HG02588 (cell line): ENCODE data around the gene SLC22A3.

Source experiments
- ATAC-seq: cut with Tn5 transposase; IDR thresholded peaks from one replicate; pipeline ENCODE4 v1.9.1; 2021; ENCODE audit warnings: mild to moderate bottlenecking, moderate library complexity; ENCODE audit not compliant: unreplicated experiment

SLC22A3 gene

DNA sequence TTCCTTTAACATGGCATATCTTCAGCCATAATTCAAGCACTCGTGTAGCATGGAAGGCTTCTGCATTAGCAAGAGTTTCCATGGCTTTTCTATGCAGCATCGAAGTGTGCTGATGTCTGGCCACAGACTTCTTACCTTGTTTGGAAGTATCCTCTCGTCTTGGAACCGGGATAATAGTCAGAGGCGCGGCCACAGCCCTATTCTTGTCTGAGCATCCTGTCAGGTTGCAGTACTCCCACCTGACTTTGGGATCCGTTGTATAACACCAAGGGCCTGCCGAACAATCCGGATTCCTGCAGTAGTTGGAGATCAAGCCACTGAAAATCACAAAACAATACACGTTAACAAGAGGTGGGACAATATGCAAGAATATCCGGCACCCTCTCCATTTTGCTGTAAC lies 138.9 kb downstream of the SLC22A3 start:
- ATAC-seq: no peak

- no peak for ATAC-seq
These were observed 140.9 kb downstream of the SLC22A3 start for GRCh38 chr6:160489091-160489490.

GRCh38 chr6:160494576-160494975 lies 146.4 kb downstream of the SLC22A3 start:
- ATAC-seq: no peak

DNA sequence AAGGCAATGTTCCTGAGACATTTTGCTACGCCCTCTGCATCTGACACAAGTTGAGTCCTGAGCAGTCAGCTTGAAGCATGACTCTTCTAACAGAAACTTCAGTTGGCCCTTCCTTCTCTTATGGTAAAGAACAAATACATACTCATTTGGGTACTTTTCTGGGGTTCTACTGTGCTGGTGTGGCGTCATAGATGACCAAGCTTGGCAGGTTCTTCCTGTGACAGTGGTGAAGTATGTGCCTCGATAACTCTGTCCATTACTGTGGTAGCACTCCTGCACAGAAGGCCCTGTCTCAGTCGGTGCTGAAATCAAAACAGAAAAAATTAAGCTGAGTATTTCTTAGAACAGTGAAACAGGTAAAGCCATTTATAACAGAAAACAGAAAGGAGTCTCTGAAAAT lies 152.5 kb downstream of the SLC22A3 start:
- ATAC-seq: no peak
